Endothelial cell of umbilical vein (primary cell): ENCODE data around the gene ZDHHC17. TPM values are rescaled to one million over a fixed set of nuclear protein-coding genes. Genes with fewer than 3 reads are reported as not detected.
A peak's percentile ranks its signal among the peaks of the same experiment; 100 is the strongest.

Experiments used
- BruUV-seq: library from RNA; stranded (reverse); fragments of 400-500 nt; replicated peaks from 2 replicates; lab custom pipeline; 2021; lab: Mats Ljungman, UMichigan
- CTCF ChIA-PET: fragments of 300-600, 350-600 bp; sonication (Branson Sonifier 250); formaldehyde crosslinking; loops from one replicate; lab custom pipeline; 2021; ENCODE audit warnings: antibody characterized with exemption, inconsistent platforms; lab: Charles Lee
- POLR2A ChIA-PET: fragments of 300-600, 350-600 bp; sonication (Branson Sonifier 250); formaldehyde crosslinking; loops from one replicate; lab custom pipeline; 2021; ENCODE audit warnings: antibody characterized with exemption, inconsistent platforms; lab: Charles Lee
- DNase-seq: peaks from one replicate; pipeline ENCODE4 v3.0.0-alpha.2; 2011; ENCODE audit warnings: low read depth, low spot score
- FAIRE-seq: peaks from 2 replicates; lab custom pipeline; 2011; peaks lifted over from hg19 to GRCh38; lab: Jason Lieb, UNC
- H2AFZ ChIP-seq: 2 replicates; pipeline ENCODE4 v1.6.0; 2012; ENCODE audit warnings: low read depth, low read length, control low read depth, inconsistent platforms
- H3K27ac ChIP-seq: 2 replicates; pipeline ENCODE4 v1.5.1; 2011; ENCODE audit warnings: low read depth, mild to moderate bottlenecking, control low read depth, low read length, moderate library complexity; ENCODE audit not compliant: insufficient read depth
- H3K27me3 ChIP-seq, 2 experiments: 2 replicates each; pipeline versions ENCODE4 v1.6.0 to v1.6.1; 2011; ENCODE audit warnings: low read length in 2 of 2, mixed read lengths in 1 of 2; ENCODE audit not compliant: control insufficient read depth in 2 of 2, insufficient read depth in 2 of 2
- H3K36me3 ChIP-seq, 2 experiments: 2 replicates in 1 of 2; 3 replicates in 1 of 2; pipeline ENCODE4 v1.5.1; 2011; ENCODE audit warnings: low read length in 2 of 2, mild to moderate bottlenecking in 1 of 2, moderate library complexity in 1 of 2; ENCODE audit not compliant: control insufficient read depth in 2 of 2, insufficient read depth in 2 of 2; ENCODE audit errors: extremely low read depth in 1 of 2
- H3K4me1 ChIP-seq: 3 replicates; pipeline ENCODE4 v1.5.1; 2011; ENCODE audit warnings: mild to moderate bottlenecking, low read length; ENCODE audit not compliant: control insufficient read depth, insufficient read depth; ENCODE audit errors: extremely low read depth
- H3K4me2 ChIP-seq: 2 replicates; pipeline ENCODE4 v1.6.1; 2011; ENCODE audit warnings: low read length, control low read depth, mixed read lengths; ENCODE audit not compliant: insufficient read depth
- H3K4me3 ChIP-seq, 3 experiments: fragments of 200-600 bp in 1 of 3; sonication (generic), shearing (Covaris generic) in 1 of 3; replicated peaks in 1 of 3; 2 replicates each; pipeline ENCODE4 v1.5.1; 2011 to 2016; ENCODE audit warnings: control low read depth in 3 of 3, low read length in 3 of 3, mild to moderate bottlenecking in 2 of 3, inconsistent platforms in 1 of 3, low read depth in 1 of 3, moderate library complexity in 1 of 3; ENCODE audit not compliant: insufficient read depth in 1 of 3
- H3K79me2 ChIP-seq: 2 replicates; pipeline ENCODE4 v1.6.0; 2012; ENCODE audit warnings: low read length, inconsistent platforms; ENCODE audit not compliant: control insufficient read depth, insufficient read depth
- H3K9ac ChIP-seq: replicated peaks from 2 replicates; pipeline ENCODE3; 2011; ENCODE audit warnings: low read length, control low read depth; ENCODE audit not compliant: insufficient read depth; ENCODE audit errors: extremely low read depth
- H3K9me1 ChIP-seq: replicated peaks from 3 replicates; pipeline ENCODE4 v1.6.0; 2011; ENCODE audit warnings: mild to moderate bottlenecking, low read length; ENCODE audit not compliant: control insufficient read depth, insufficient read depth; ENCODE audit errors: extremely low read depth
- H3K9me3 ChIP-seq: replicated peaks from 2 replicates; pipeline ENCODE4 v1.5.1; 2012; ENCODE audit warnings: low read length, inconsistent platforms; ENCODE audit not compliant: control insufficient read depth, insufficient read depth
- H4K20me1 ChIP-seq: replicated peaks from 2 replicates; pipeline ENCODE3; 2011; ENCODE audit warnings: mild to moderate bottlenecking, low read length; ENCODE audit not compliant: control insufficient read depth, insufficient read depth; ENCODE audit errors: extremely low read depth
- EZH2 ChIP-seq: IDR thresholded peaks from 2 replicates; pipeline ENCODE4 v1.6.1; 2012; ENCODE audit warnings: borderline replicate concordance, low read depth, mild to moderate bottlenecking, moderate library complexity, low read length, inconsistent platforms; ENCODE audit not compliant: severe bottlenecking
- FOS ChIP-seq: IDR thresholded peaks from 2 replicates; pipeline ENCODE4 v1.6.1; 2011; ENCODE audit warnings: mild to moderate bottlenecking, low read length, moderate library complexity, borderline replicate concordance; ENCODE audit not compliant: insufficient read depth
- GATA2 ChIP-seq: IDR thresholded peaks from 2 replicates; pipeline ENCODE4 v1.7.0; 2011; ENCODE audit warnings: low read depth, mild to moderate bottlenecking, moderate library complexity, mixed read lengths, low read length; ENCODE audit not compliant: insufficient read length, insufficient read depth
- JUN ChIP-seq: IDR thresholded peaks from 2 replicates; pipeline ENCODE4 v1.6.1; 2011; ENCODE audit warnings: borderline replicate concordance, low read depth; ENCODE audit not compliant: insufficient read length, insufficient read depth
- POLR2AphosphoS5 ChIP-seq: IDR thresholded peaks from 2 replicates; pipeline ENCODE4 v1.6.1; 2012; ENCODE audit warnings: low read depth, mild to moderate bottlenecking, control low read depth, low read length, moderate library complexity; ENCODE audit not compliant: insufficient read depth
- dilution Hi-C: fragments of 300-500 bp; cut with MboI; formaldehyde crosslinking; loops from one replicate; pipeline ENCODE4 v1.15.0; 2019; ENCODE audit warnings: low sequenced_read_pairs; ENCODE audit not compliant: extremely low pct_ligation_motif_present
- intact Hi-C: fragments of 100-400 bp; cut with micrococcal nuclease; formaldehyde crosslinking; loops from one replicate; pipeline ENCODE4 v1.10.0; 2022
- polyA plus RNA-seq, 4 experiments: library from polyadenylated mRNA; depleted of rRNA in 3 of 4; stranded (reverse) in 3 of 4; unstranded in 1 of 4; fragments of >200 nt; gene quantifications; 2 replicates each; pipeline versions ENCODE4 v1.2.1 to v1.2.3, GENCODE V29; 2011 to 2012; ENCODE audit warnings: missing spikeins in 1 of 4
- total RNA-seq: library from RNA; stranded (reverse); gene quantifications from 2 replicates; pipeline ENCODE4 v1.2.3, GENCODE V29; 2021
- TF ChIP-seq, protein P1 (sequence below), 2 donors: IDR thresholded peaks; 1 replicate in 1 of 2; 2 replicates in 1 of 2; pipeline ENCODE4 v1.5.1; 2011; ENCODE audit warnings: low read length in 2 of 2, mild to moderate bottlenecking in 2 of 2, moderate library complexity in 2 of 2, control low read depth in 1 of 2, inconsistent platforms in 1 of 2, low read depth in 1 of 2; ENCODE audit not compliant: insufficient read depth in 1 of 2; ENCODE audit errors: extremely low read depth in 1 of 2

Gene ZDHHC17
- total and polyA plus RNA-seq, 2 donors (not counting 3 experiments of a cell fraction or from before 2014, with no cell fraction given): 21.2 to 26.9 TPM

DNA sequence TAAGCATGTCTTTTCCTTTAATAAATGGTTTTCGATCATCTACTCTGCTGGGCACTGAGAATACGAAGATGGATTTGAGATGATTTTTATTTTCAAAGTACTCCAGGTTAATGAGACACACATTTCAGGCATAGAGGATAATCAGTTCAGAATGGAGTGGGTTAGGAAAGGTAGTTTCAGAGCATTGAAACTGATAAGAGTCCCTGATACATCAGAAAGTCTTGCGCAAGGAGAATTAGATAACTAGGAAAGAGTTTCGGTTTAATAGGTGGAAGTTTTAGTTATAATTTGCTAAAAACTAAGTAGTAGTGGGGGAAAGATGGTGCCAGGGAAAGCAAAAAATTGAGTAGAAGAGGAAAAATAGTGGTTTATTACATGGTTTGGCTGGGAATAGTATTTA is 50.1 kb downstream of the ZDHHC17 start:
- FAIRE-seq (no peak), DNase-seq (no peak)
- H2AFZ ChIP-seq: no peak overlapping the region
- no peaks in the 10 kb centered on the region for H3K79me2 ChIP-seq
- H3K4me1 ChIP-seq: no peaks in the 10 kb centered on the region
- H3K4me2 ChIP-seq: no peak overlapping the region
- H3K4me3 ChIP-seq: no peak overlapping the region
- no peak overlapping the region for H3K27ac ChIP-seq
- BruUV-seq: no TSS peak
- no peaks in the 10 kb centered on the region for H4K20me1 ChIP-seq
- TF ChIP-seq POLR2AphosphoS5: no peak
- no peak for TF ChIP-seq GATA2
- TF ChIP-seq EZH2: no peak
- no peak for TF ChIP-seq JUN
- no peak for TF ChIP-seq FOS
- no peaks in the 10 kb centered on the region for H3K9me1 ChIP-seq
- intact Hi-C loops: no loop called here
- no peaks in the 10 kb centered on the region for H3K9me3 ChIP-seq
- H3K9ac ChIP-seq: no peak overlapping the region
- ChIA-PET CTCF (no interaction called here), POLR2A (no interaction called here)
- dilution Hi-C loops: no loop called here
- no peaks in the 10 kb centered on the region for H3K27me3 ChIP-seq
- H3K36me3 ChIP-seq: peaks cover 0 to 6% of the 10 kb centered on the region in 2 experiments

DNA sequence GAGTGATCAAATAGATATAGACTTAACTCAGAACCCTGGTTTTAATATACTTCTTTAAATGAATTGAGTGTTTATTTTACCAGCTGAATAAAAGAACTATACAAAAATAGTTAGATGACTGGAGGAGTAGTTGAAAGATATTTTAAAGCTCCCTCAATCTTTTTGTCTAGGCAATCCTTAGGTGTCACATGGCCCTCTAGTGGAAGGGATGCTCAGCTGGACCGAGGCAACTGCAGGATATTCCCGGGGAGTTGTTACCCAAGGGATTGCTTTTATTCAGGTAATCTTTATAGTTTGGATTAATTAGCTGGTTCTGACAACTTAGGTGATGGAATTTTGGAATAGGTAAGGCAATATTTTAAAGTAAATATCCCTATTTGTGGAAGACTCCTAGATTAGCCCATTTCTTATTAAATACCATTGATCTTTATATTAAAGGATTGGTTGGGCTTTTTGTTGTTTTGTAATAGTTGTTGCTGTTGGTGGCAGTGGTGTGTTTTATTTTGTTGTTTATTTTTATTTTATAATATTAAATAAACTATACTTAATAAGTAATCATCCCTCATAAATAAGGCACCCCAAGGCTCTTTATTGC is 57.1 kb downstream of the ZDHHC17 start:
- CTCF ChIA-PET: interaction anchor here (0.8 to 3.0 kb wide), 7 partner anchors 11 to 866 kb away, joined by 3 to 24 read pairs (median 9); no protein-coding TSS in a partner anchor
- H3K9me1 ChIP-seq: no peaks in the 10 kb centered on the region
- dilution Hi-C loops: no loop called here
- no peak for TF ChIP-seq EZH2
- TF ChIP-seq, protein P1, sequence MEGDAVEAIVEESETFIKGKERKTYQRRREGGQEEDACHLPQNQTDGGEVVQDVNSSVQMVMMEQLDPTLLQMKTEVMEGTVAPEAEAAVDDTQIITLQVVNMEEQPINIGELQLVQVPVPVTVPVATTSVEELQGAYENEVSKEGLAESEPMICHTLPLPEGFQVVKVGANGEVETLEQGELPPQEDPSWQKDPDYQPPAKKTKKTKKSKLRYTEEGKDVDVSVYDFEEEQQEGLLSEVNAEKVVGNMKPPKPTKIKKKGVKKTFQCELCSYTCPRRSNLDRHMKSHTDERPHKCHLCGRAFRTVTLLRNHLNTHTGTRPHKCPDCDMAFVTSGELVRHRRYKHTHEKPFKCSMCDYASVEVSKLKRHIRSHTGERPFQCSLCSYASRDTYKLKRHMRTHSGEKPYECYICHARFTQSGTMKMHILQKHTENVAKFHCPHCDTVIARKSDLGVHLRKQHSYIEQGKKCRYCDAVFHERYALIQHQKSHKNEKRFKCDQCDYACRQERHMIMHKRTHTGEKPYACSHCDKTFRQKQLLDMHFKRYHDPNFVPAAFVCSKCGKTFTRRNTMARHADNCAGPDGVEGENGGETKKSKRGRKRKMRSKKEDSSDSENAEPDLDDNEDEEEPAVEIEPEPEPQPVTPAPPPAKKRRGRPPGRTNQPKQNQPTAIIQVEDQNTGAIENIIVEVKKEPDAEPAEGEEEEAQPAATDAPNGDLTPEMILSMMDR (IDR thresholded peaks at IDR 0.05; ENCODE audit: extremely low read depth in 1 of 2, insufficient read depth in 1 of 2, low read depth in 1 of 2, low read length in 2 of 2): peak; percentile 44 to 51
- peak; percentile 42 for FAIRE-seq
- H3K4me3 ChIP-seq: no peak overlapping the region
- H3K4me1 ChIP-seq: no peaks in the 10 kb centered on the region
- BruUV-seq: no TSS peak
- no peaks in the 10 kb centered on the region for H3K79me2 ChIP-seq
- H3K27ac ChIP-seq: no peak overlapping the region
- no peaks in the 10 kb centered on the region for H3K36me3 ChIP-seq
- H3K4me2 ChIP-seq: no peak overlapping the region
- no peak overlapping the region for H3K9ac ChIP-seq
- DNase-seq: peak; percentile 11
- no peaks in the 10 kb centered on the region for H3K9me3 ChIP-seq
- no peak overlapping the region for H2AFZ ChIP-seq
- H4K20me1 ChIP-seq: no peaks in the 10 kb centered on the region
- no peaks in the 10 kb centered on the region for H3K27me3 ChIP-seq
- intact Hi-C loops: loop anchor here (1.0 kb wide), 1 partner anchor 200 kb away; no protein-coding TSS in a partner anchor
- POLR2A ChIA-PET: no interaction called here
